HK-2 (cell line): ENCODE measurements around the gene KCNA3.

Experiments used
- DNase-seq: peaks from one replicate; pipeline ENCODE4 v3.0.0-alpha.2; 2018; ENCODE audit not compliant: unreplicated experiment

The KCNA3 gene

DNA sequence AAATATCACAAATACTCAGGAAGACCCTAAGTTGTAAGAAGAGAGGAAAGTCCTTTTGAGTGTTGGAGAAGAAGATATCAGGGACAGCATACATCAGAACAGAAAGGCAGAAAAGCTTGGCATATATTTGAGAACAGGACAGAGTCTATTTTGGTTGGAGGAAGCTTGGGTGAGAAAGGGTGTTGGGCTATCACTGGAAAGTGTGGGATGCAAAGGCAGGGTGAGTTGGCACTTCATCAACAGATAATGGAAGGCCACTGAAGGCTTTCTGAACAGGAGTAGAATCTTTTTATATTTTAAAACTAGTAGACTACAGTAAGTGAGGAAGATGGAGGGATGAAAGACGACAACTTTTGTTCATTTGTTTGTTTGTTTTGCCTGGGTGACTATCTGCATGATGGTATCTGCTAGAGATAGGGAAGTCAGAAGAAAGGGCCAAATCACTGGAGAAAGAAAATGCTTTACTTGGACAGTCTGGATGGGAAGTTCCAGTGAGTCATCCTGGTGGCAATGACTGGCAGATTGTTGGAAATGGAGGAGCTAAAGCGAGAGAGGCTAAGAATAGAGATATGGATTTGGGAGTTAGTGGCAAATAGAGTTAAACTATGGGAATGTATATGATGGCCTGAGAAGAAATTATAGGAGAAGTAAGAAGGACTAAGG is 34.9 kb downstream of the KCNA3 start:
- no peak for DNase-seq

DNA sequence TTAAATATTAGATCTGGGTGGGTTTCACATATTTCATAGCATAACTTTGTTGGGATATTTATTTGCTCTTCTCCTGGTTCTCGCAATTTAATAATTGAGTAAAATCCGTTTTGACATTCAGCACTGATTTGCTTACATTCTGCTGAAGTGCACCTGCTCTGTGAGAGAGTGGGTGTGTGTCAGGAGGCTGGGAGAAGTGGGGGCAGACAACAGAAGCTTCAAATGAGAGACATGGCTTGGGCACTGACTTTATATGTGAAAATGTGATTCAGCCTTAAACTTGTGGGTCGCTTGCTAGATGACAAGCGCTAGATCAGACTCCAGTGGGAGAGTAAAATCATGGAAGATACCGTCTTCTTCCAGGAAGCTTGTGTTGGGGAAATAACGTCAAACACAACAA is 36.2 kb downstream of the KCNA3 start:
- no peak for DNase-seq

DNA sequence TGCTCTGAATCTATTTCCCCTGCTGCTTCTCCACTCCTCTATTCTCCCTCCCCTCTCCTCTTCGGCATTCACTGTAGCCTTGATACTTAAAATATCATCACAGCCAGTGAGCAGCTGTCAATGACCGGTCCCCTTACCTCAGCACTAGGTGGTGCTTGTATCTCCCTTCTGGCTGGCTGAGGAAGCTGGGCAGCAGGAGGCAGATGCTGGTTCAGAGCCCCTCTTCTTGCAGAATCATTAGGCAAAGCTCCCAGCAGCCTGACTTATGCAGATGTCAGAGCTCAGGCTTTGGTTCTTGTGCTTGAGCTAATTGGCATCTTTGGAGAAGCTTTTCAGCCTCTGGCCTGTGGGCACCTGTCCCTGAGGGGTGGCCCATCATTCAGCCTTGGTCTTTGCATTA is 36.7 kb downstream of the KCNA3 start:
- DNase-seq = no peak

DNA sequence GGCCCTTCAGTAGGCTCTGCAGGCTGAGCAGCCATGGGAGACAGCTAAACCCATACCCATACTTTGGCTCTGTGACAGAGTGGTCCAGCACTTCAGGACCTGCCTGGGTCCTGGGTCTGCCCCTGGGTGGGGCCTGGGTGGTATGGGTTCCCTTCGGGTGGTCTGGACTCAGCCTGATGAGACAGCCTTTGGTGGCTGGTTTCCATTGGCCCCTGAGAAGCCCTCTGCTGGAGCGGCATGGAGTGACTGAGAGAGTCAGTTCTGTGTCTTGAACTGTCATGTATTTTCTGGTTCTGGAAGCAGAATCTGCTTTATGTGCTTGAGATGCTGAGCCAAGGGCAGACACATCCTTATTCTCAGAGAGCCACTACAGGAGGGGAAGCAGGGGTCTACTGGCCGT is 37.3 kb downstream of the KCNA3 start:
- DNase-seq = no peak

DNA sequence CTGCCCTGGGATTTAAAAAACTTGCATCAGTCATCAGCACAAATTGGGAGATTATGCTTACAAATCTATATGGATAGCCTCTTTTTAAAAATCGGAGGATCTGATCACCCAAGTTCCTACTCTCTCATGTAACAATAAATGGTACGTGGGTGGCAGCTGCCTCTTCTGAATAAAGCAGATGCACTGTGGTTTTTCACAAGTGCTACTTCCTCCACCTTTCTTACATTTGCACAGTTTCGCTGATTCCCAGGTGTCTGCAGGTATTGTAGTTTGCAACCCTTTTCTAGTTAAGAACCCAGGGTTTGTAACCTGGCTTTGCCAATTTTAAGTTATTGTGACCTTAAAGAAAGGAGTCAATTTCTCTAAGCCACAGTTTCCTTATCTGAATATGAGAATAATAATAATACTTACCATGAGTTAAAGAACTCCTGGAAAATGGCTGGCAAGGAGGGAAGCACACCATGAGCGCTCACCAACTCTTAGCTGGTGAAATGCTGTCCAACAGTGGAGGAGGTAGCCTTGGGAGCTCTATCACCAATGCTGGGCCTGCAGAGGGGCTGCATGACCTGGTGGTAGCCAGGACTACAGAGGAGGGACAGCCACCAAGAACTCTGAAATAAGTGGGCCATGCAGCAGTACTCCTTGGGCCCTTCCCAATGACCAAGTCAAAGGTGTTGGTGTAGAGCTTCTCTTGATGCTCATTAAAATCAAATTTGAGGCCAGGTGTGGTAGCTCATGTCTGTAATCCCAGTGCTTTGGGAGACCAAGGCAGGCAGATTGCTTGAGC is 38.4 kb downstream of the KCNA3 start:
- no peak for DNase-seq

DNA sequence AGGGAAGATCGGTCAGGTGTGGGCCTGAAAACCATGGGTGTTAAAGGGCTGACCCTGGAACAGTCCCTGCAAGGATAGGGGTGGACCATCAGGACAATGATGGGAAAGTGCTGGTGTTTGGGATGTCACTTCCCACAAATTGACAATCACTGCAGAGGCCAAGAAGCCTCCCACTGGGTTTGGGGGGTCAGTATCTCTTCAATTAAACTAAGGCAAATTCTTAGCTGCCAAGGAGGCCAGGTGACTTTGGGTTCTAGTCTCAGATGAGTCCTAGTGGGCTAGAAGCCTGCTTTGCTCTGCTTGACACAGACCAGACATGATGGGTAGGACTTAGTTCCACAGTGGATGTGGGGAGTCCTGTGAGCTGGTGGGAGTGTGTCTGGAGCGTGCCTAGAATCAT is 39.3 kb downstream of the KCNA3 start:
- DNase-seq = no peak

DNA sequence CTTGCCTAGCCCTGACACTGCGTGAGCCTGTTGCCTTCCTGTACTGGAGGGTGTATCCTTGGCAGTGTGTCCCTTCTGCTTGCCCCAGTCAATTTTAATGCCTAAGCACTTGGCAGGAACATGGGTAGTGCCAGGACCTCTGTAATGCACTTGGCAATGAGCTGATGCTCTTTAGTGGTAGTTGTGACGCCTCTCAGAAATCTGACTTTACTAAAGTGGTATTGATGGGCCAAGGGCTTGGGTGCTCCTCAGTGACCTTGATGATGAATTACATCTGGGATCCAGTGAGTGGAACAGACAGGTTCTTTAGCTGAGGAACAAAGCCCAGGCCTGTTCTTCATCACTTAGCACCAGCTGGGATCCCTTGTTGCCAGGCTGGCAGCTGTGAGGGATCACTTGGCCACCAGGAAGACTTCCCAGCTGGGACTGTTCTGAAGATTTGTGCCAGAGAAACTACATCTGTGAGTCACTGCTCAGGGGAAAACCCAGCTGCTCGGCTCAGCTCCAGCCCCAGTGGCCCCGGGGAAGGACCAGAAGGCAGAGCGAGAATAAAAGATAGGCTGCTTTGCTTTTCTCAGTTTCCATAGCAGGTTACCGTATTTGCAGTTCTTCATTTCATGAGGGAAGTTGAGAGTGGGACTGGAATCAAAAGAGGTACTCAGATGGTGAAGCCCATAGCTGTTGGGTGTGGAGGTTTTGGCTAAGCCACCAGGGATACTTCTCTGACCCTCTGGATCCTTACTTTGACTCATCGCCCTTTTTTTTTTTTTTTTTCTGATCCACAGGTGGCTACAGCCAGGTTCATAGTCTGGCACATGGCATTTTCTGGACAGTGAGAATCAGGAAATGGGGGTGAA is 40.1 kb downstream of the KCNA3 start:
- DNase-seq = no peak

DNA sequence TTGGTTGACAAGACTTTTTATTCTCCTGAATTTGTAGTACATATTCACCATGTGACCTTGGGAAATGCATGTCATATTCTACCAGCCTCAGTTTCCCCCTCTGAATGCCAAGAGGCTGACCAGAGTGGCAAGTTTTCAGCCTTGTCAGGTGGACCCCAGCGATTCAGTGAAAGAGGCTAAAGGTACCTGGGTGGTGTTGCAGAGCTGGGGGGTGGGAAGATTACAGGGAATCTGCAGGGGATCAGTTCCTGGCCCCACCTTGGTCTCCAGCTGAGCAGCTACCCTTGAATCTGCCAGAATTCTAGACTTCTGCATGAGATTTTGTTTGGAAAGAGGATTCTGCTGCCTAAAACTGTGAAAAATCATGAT is 40.7 kb downstream of the KCNA3 start:
- DNase-seq = no peak

DNA sequence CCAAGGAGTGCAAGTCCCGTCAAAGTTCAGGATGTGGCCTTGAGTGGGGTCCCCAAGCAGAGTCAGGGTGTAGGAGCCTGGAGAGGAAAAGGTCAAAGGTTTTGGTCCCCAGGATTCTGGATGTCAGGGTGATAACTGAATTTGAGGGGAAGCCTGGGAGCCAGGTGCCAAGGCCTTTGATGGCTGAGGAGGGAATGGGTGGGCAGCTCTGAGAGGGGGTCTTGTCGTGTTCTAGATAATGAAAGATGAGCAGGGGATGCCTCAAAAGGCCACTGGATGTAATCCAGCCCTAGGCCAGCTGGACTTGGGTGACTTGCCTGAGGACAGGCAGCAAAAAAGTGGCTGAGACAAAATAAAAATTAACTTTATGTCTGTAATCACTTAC is 41.1 kb downstream of the KCNA3 start:
- DNase-seq = no peak

DNA sequence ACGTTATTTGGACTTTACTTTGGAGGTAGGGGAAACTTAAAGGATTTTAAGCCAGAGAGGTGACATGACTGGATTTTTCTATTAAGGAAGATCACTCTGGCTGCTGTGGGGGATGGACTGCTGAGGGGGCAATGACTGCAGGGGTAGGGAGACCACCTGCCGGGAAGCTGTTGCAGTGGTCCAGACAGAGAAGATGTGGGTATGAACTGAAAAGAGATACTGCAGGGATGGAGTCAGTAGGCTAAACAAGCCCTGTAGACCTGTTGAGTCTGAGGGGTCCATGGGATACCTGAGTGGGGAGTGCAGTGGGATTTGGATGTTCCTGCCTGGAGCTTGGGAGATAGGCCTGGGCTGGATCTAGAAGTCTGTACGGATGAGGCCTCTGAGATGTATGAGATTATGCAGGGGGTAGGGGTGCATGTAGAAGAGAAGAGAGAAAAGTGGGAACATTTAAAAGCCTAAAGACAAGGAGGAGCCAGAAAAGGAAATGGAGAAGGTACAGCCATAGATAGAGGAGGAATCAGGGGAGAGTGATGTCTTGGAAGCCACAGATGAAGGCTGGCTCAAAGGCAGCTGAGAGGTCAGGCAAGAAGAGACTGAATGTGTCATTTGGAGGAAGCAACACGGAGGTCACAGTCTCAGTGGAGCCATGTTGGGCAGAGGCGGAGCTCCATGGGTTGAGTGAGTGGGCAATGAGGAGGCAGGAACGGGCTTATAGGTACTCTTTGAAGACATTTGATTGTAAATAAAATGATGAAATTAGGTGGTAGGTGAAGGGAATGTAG is 42.7 kb downstream of the KCNA3 start:
- no peak for DNase-seq

DNA sequence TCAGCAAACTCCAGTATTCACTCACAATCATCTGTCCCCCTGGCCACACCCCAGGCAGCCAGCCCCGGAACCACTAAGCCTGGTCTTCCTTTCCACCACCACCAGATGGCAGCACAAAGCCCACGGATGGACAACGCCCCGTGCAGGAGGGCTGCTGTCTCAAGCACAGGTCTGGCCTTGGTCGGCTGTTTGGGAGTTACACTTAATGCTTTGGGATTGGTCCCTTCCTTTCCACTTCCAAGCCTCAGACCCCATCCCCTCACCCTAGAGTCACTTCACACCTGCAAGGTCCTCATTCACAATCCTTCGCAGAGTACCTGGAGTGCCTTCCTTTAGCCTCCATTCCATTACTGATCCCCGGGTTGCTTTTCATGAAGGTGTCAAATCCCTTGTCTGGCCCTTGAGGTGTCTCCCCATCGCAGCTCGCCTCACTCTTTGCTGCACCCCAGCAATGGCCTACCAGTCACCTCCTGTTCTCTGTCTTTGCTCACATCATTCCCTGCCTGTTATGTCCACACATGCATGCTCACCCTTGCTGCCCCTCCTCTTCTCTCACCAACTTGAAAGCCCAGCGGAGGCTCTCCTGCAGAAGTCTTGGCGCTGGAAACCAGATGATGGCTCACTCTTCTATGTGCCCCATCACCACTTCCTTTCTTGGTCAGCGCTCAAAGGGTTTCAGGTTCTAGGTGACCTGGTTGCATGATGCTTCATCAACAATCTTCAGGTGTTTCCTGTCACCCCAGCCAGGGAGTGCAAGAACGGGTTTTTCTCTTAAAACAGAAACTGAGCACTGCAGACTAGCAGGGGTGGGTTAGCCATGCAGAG is 43.7 kb downstream of the KCNA3 start:
- peak; percentile 70 for DNase-seq

DNA sequence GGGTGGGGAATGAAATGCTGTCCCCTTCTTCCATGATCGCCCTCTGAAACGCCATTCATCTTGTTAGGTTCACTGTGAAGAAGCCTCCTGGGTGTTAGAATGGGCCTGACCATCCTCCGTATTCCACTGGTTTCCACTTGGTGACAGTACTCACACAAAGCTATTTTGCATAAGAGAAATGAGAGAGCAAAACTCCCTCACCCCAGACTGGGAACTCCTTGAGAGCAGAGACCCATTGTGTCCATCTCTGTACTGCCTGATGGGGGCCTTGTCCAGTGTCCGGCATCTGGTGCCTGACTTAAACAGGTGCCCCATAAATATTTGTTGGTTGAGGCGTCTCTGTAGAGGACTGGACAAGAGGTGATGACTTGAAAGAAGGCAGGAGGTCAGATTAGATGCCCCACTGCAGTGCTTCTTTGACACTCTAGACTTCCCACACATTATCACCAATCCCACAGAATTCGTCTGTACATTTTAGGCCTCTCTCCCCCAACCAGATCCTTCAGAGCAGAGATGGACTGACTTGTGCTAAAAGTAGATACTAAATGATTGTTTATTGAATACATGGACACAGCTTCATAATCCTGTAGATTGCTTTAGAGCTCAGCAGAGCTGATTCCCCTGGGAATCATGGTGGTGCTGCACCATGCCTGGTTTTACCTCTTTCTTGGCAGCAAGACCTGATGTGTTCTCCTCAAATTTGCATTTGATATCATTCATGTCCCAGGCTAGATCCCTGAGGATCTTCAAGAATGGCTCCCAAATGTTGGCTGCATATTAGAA is 46.2 kb downstream of the KCNA3 start:
- no peak for DNase-seq

DNA sequence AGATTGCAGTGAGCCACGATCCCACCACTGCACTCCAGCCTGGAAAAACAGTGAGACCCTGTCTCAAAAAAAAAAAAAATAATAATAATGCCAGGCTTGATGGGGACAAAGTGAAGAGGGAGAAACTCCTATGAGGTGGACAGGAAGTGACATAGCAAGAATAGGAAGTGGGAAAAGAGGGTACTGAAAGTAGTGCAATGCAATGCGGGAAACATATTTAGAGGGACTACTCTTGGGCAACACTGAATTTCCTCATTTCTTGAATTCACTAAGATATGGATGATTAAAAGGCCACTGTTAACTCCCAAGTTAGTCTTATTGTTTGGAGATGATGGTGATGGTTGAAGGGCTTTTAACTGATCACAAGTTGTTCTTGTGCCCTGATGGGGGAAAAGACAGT is 47.0 kb downstream of the KCNA3 start:
- DNase-seq = no peak

DNA sequence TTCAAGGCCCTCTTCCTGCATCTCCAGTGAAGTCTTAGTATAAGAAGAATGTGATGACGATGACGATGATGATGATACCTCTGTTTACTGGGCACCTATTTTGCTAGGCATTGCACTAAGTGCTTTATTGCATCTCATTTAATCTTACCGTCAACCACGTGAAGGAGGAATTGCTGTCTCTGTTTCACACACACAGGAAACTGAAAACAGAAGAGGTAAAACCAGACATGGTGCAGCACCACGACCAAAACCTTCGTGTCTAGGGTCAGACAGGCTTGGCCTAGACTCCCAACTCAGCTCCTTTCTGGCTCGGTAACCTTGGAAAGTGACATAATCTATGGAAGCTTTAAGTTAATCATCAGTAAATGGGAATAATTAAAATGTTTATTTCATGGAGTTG is 47.9 kb downstream of the KCNA3 start:
- DNase-seq = no peak
